HG03060 (cell line): ENCODE results near the gene KRTAP16-1.
"Not testable (repeated sequence)": the region's sequence is repeated elsewhere in the genome, so short reads cannot be mapped to it uniquely, and the experiment has no call there.

Experiments used
- ATAC-seq: cut with Tn5 transposase; IDR thresholded peaks from one replicate; pipeline ENCODE4 v1.9.1; 2021; ENCODE audit warnings: low read depth, moderate number of reproducible peaks; ENCODE audit not compliant: unreplicated experiment

The KRTAP16-1 gene

GRCh38 chr17:41304091-41304490, 5.0 kb downstream of the KRTAP16-1 start:
- ATAC-seq, result no peak

- ATAC-seq, result no peak
Measured at GRCh38 chr17:41302981-41303380, 6.1 kb downstream of the KRTAP16-1 start.

DNA sequence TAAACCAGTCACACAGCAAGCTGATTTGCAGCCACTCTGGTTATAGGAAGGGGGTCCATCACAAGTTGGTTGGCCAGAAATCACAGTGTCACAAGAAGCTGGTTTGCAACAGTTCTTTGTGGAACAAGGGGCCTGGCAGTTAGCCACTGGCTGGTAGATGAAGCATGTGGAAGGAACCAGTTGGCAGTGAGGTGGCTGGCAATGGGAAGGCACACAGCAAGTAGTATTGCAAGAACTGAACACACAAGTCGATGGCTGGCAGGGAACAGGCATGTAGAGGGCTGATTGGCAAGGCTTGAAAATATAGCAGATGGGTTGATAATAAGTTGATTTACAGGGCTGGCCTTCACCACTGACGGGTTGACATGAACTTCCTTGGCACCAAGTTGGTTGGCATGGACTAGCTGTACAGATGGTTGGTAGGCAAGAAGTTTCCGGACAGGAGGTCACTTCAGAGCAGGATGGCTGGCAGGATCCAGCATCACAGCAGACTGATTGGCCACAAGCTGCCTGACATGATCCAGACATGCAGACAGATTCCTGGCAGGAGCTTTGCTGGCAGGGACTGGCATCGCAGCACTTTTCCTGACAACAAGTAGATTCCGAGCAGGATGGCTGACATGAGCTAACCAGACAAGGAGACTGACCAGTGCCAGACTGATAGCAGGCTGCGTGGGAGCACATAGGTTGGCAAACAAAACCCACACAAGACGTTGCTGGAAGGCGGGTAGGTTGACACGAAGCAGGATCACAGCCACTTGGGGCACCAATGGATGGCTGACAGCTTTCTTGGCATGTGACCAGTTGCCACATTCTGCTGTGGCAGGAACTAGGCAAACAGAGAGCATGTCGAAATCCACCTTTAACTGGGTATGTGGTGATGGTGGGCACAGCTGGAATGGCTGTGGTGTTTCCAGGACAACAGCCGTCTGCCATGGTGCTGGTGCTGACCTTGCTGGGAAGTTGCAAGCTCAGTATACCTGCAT, 6.9 kb downstream of the KRTAP16-1 start, which contains the start of gene KRTAP29-1:
KRTAP29-1 (minus strand) TSS at position 936 of the 986 bp plus-strand sequence; CDS start at position 936, 0 bp downstream.
- ATAC-seq, result no peak

- ATAC-seq, result no peak
Measured at GRCh38 chr17:41301204-41301790, 7.8 kb downstream of the KRTAP16-1 start.

DNA sequence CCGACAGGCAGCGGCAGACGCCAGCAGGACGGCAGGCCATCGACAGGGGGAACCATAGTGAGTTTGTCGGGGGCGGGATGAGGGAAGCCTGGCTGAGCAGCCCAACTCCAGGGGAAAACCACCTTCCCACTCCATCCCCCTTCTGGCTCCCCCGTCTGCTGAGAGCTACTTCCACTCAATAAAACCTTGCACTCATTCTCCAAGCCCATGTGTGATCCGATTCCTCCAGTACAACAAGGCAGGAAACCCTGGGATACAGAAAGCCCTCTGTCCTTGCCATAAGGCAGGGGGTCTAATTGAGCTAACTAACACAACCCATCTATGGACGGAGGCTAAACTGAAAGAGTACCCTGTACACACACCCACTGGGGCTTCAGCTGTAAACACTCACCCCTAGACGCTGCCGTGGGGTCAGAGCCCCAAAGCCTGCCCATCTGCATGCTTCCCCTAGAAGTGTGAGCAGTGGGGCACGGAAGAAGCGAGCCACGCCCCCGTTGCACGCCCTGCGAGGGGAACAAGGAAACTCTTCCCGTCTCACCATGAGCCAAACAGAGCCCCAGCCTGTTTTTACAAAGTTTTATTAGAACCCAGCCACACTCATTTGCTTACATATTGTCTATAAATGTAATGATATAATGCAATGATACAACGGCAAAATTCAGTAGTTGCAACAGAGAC, 10.5 kb downstream of the KRTAP16-1 start:
- ATAC-seq, result no peak

DNA sequence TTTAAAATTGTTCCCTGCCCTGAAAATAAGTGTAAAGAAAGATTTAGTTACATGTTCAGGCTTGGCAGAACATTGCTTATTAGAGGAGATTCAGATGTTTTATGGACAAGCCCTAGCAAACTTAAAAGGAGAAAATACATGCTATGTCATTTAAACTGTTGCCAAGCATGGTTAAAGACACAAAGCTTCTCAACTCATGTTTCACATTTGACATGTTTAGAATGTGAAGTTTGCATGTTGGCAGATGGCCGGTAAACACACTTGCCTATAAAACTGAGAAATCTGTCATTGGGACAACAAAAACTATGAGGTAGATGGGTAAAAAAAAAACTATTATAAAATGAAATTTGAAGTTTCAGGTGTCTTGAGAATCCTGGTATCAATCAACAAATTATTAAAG, 12.3 kb downstream of the KRTAP16-1 start:
- ATAC-seq, result no peak

- ATAC-seq, result no peak
Measured at GRCh38 chr17:41294016-41294415, 15.1 kb downstream of the KRTAP16-1 start.

- ATAC-seq, result no peak
Measured at GRCh38 chr17:41287050-41287449, 22.1 kb downstream of the KRTAP16-1 start.

DNA sequence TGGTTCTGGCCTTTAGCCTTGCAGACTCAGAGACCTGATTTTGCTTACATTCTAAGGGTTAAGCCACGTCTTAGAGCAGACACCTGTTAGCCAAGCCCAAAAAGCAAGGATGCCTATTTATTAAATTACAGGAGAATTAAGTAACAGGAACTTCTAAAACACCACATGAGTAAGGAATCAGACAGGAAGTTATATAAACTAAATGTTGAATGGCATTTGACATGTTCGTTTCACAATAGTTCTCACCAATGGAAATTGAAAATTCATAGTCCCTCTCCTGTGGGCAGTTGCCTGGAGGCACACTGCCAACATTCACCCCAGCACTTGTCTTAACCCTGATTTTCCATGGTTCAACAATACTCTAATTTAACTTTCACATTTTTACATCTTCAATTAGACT, 24.6 kb downstream of the KRTAP16-1 start:
- ATAC-seq, result no peak

GRCh38 chr17:41284043-41284442, 25.1 kb downstream of the KRTAP16-1 start:
- no peak for ATAC-seq

DNA sequence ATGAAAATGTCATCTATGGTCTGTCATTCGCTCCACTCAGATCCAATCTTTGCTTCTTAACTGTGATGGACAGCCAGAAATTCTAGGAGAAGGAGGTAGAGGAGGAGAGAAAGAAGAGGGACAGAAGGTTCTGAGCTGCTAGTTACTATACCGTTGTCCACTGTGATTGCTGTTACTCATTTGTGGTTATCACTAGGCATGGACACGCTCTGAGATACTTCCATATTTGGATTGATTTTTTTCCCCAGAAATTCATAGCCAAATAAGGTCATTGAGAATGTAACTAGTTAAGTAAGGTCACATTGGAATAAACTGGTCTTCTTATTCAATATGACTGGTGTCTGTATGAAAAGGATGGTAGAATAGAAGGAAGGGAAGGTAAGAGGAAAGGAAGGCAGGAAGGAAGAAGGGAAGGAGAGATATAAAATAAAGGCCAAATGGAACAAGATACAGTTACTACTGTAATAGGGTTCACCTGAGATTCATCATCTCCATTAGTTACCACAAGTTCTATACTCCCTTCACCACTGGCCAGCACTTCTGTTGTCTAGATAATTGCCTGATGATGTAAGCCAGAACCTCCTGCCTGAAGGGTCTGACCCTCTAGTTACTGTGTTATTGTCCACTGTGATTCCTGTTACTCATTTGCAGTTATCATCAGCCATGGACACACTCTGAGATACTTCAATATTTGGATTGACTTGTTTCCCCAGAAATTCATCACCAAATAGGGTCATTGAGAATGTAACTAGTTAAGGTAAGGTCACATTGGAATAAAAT, 30.7 kb downstream of the KRTAP16-1 start:
- no peak for ATAC-seq

- not testable (repeated sequence) for ATAC-seq
Measured at GRCh38 chr17:41275648-41276190, 33.4 kb downstream of the KRTAP16-1 start, which contains the start of gene KRTAP9-7. Gene KRTAP9-7 (plus strand): TSS chr17:41275698. CDS start chr17:41275698, 0 bp downstream.

DNA sequence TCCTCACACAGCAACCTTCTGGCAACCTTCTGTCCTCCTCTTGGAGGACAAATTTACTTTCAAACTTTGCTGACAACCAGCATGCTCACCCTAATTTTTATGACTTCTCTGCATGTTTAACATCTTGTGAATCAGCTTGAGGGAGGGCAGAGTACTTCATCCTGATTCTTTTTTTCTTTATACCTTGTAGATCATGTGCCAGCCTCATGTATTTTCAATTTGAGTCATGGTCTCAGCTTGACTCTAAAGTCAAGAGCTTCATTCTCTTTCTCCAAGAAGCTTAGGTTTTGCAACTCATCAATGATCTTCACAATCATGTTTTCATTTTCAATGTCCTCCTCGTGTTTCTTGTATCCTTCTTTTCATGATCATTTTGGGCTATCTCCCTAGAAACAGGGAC, 37.3 kb downstream of the KRTAP16-1 start:
- no peak for ATAC-seq

- not testable (repeated sequence) for ATAC-seq
Measured at GRCh38 chr17:41271323-41271722, 37.8 kb downstream of the KRTAP16-1 start.

- ATAC-seq, result no peak
Measured at GRCh38 chr17:41267711-41268110, 41.4 kb downstream of the KRTAP16-1 start.

DNA sequence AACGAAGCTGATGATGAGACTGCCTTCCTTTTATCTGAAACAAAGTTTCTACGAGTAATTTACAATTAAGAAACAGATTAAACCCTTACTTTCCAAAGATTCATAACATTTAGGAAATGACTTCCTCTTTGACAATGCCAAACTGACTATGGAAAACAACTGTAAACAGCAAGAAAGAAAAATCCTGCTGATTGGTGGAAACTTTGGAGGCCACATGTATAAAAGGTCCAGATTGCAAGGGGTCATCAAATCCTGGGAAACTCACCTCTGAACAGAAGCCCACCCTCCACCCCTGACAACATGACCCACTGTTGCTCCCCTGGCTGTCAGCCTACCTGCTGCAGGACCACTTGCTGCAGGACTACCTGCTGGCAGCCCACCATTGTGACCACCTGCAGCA, 44.0 kb downstream of the KRTAP16-1 start, which contains the start of gene KRTAP9-6:
KRTAP9-6 (plus strand) TSS at position 301 of the 400 bp plus-strand sequence; CDS start at position 301, 0 bp downstream.
- no peak for ATAC-seq

DNA sequence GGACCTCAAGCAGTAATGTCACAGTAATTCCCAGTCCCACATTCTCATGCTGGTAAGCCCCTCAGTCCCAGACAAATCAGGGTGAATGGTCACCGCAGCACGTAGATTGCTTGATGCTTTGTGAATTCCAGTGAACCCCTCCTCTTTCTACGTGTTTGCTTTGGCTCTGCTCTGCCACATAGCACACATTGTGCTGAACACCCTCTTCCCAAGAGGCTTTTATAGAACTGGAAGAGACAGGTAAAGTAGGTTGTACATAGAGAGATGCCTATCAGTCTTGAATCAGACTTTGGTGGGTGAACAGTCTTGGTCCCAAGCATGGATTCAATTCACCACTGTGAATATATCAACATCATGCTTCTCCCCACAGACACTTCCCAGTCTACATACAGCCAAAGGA, 44.5 kb downstream of the KRTAP16-1 start:
- no peak for ATAC-seq

- no peak for ATAC-seq
Measured at GRCh38 chr17:41263212-41263611, 45.9 kb downstream of the KRTAP16-1 start.

GRCh38 chr17:41258406-41258805, 50.7 kb downstream of the KRTAP16-1 start:
- no peak for ATAC-seq
